NCI-H2171 treated with DMSO at 0.1 percent for 48 hours (cell line): ENCODE data around the gene CHURC1.

ENCODE experiments used
- DNase-seq: peaks from one replicate; lab custom pipeline; 2025; lab: John Stamatoyannopoulos, UW

CHURC1 gene

GRCh38 chr14:64914237-64915028 is at the start of gene CHURC1:
CHURC1 (plus strand) TSS chr14:64914455; CDS start chr14:64914496, 41 bp downstream.
- DNase-seq, result peak; percentile 100

- no peak for DNase-seq
Observed at GRCh38 chr14:64865109-64865508, 49.1 kb upstream of the CHURC1 start.

GRCh38 chr14:64865992-64866391 is 48.3 kb upstream of the CHURC1 start:
- no peak for DNase-seq

GRCh38 chr14:64867182-64867581 is 47.1 kb upstream of the CHURC1 start:
- DNase-seq, result no peak

- DNase-seq, result no peak
Observed at GRCh38 chr14:64868379-64868778, 45.9 kb upstream of the CHURC1 start.

GRCh38 chr14:64868841-64869240 is 45.4 kb upstream of the CHURC1 start:
- DNase-seq, result no peak

DNA sequence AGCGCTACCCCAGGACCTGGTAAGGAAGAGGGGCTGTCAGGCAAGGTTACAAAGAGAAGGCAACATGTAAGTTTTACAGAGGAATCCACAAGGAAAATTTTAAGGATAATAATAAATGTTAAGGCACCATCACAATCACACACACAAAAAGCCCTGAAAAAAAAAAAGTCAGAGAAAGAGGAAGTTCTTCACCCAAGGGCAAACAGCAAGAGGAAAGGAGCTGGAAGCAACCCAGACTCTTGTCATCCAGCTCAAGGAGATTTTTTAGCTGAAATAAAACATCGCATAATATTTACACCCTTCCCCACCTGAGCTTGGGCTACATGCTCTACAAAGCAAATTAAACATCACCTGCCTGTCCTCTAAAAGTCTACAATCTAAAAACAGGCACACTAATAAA is 44.1 kb upstream of the CHURC1 start:
- no peak for DNase-seq

DNA sequence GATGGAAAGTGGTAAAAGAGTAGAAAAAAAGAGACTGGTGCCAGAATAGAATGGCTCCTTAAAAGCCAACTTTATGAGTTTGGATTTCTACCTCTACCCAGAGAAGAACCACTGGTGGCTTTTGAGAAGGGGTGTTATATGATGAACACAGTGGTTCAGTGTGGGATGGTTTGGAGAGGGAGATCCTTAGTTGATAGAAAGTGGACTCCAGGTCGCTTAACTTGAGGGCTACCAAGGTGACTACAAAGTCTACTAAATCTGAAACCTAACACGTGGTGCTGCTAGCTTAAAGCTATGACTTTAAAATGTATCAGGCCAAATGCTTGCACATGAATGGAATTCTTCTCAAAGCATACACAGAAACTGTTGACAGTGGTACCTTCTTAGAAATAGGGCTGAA is 42.9 kb upstream of the CHURC1 start:
- DNase-seq, result no peak

GRCh38 chr14:64873506-64874219 is 40.6 kb upstream of the CHURC1 start:
- DNase-seq, result no peak

DNA sequence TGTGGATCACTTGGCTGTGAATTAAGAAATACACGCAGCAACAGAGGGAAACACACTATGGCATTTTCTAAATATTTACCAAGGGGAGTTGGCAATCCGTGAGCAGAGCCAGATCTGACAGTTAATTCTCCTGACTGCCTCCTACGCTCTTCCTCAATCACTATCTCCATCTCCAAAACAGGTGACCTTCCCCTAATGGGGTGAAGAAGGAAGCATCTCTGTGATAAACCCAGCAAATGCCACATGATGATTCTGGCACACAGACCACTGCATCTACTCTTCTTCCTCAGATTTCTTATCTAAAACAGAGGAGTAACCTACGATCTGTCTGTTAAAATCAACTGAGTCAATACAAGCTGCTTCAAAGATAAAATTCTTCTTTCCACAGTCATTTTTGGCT is 38.9 kb upstream of the CHURC1 start:
- no peak for DNase-seq

- DNase-seq, result no peak
Observed at GRCh38 chr14:64877846-64878245, 36.4 kb upstream of the CHURC1 start.

GRCh38 chr14:64878837-64879634 is 35.2 kb upstream of the CHURC1 start:
- peak; percentile 88 for DNase-seq

DNA sequence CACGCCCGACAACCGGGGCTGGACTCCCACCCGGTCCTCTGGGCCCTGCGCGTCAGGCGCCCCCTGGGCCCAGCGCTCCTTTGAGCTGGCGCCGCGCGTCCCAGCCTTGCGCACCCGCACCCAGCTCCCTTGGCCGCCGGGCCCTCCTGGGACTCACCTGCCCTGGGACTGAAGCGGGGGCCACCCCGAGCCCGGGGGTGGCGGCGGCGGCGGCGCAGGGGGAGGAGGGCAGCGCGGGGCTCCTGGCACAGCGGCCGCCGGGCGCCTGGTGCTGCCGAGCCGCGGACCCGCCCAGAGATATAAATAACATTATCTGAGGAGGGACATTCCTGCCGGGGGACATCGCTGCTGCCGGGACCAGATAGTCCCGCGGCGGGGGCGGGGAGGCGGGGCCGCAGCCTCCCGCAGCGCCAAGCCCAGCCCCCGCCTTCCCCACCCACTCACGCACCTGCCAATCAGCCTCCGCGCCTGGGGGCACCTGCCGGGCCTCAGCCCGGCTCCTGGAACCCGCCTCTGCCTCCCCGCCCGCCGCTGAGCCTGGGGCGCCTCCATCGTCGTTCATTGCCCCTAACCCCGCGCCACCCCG is 34.5 kb upstream of the CHURC1 start, which contains the start of gene SPTB:
SPTB (minus strand) TSS at position 273 of the 586 bp plus-strand sequence. CDS start 56,813 bp downstream, outside the sequence.
- peak; percentile 85 for DNase-seq

GRCh38 chr14:64880221-64881121 is 33.8 kb upstream of the CHURC1 start:
- peak; percentile 70 for DNase-seq

GRCh38 chr14:64885559-64885958 is 28.7 kb upstream of the CHURC1 start:
- no peak for DNase-seq

DNA sequence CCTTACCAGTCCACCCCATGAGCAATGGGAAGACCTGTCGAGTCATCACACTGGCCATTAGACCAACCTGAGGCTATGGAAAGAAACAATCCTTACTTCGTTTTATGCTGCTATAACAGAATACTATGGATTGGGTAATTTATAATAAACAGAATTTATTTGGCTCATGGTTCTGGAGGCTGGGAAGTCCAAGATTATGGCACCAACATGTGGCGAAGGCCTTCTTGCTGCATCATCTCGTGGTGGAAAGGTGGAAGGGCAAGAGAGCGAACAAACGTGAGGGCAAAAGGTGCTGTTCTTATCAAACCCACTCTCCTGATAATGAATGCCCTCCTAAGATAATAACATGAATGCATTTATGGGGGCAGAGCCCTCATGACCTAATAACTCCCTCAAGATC is 24.9 kb upstream of the CHURC1 start:
- DNase-seq, result no peak

GRCh38 chr14:64891173-64891838 is 22.9 kb upstream of the CHURC1 start:
- peak; percentile 92 for DNase-seq

GRCh38 chr14:64891839-64892375 is 22.3 kb upstream of the CHURC1 start:
- peak; percentile 92 for DNase-seq

DNA sequence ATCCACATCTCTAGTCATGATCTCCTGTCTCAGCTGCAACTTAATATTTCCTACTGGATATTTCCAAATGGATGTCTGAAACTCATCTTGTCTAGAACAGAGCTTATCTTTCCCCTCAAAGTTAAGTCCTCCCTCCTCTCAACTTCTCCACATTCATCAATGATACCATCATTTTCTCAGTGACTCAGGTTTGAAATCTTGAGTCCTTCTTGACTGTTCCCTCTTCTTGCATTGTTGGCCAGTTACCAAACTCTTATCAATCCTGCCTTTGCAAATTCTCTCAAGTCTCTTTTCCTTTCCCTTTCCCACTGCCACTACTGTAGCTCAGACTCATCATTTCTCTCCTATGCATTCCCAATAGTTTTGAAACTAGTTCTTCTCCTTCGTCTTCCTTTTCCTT is 14.3 kb upstream of the CHURC1 start:
- DNase-seq, result no peak

DNA sequence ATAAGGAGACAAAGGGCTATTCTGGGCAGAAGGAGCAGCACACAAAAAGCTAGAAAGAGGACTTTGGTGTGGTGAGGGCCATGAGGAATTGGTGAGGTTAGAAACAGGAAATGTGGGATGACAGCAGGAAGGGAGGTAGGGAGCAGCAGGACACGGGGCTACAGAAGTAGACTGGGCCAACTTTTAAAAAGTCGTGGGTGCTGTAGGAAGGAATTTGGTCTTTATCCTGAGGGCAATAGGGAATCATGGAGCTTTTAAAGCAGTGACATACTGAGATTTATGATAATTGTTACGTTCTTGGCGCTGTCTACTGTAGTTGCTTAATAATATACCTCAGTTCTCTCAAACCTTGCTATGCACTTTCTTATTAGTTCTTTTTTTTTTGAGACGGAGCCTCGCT is 8.2 kb upstream of the CHURC1 start:
- DNase-seq, result no peak
